NCI-H1417 treated with DMSO at 0.1 percent for 48 hours (cell line): ENCODE data around the gene ZNFX1.

Source experiments
- DNase-seq: peaks from one replicate; lab custom pipeline; 2025; lab: John Stamatoyannopoulos, UW

Gene ZNFX1

GRCh38 chr20:49292010-49292409 lies 14.2 kb upstream of the ZNFX1 start:
- DNase-seq, result no peak

GRCh38 chr20:49291200-49291599 lies 13.3 kb upstream of the ZNFX1 start:
- no peak for DNase-seq

GRCh38 chr20:49290608-49291191 lies 12.8 kb upstream of the ZNFX1 start:
- no peak for DNase-seq

GRCh38 chr20:49288784-49289696 lies 11.2 kb upstream of the ZNFX1 start:
- no peak for DNase-seq

GRCh38 chr20:49288250-49288751 lies 10.4 kb upstream of the ZNFX1 start:
- DNase-seq, result no peak

- DNase-seq, result no peak
Observed at GRCh38 chr20:49287555-49288249, 9.8 kb upstream of the ZNFX1 start.

GRCh38 chr20:49286689-49287551 lies 9.1 kb upstream of the ZNFX1 start:
- DNase-seq, result no peak

GRCh38 chr20:49285813-49286494 lies 8.1 kb upstream of the ZNFX1 start:
- no peak for DNase-seq

- no peak for DNase-seq
Observed at GRCh38 chr20:49285233-49285668, 7.4 kb upstream of the ZNFX1 start.

GRCh38 chr20:49284818-49285217 lies 7.0 kb upstream of the ZNFX1 start:
- DNase-seq, result no peak

- no peak for DNase-seq
Observed at GRCh38 chr20:49283703-49284625, 6.1 kb upstream of the ZNFX1 start.

- DNase-seq, result no peak
Observed at GRCh38 chr20:49283176-49283702, 5.4 kb upstream of the ZNFX1 start.

GRCh38 chr20:49282584-49283171 lies 4.8 kb upstream of the ZNFX1 start:
- DNase-seq, result no peak

GRCh38 chr20:49281913-49282467 lies 4.1 kb upstream of the ZNFX1 start:
- DNase-seq, result no peak

- no peak for DNase-seq
Observed at GRCh38 chr20:49281059-49281912, 3.4 kb upstream of the ZNFX1 start.

GRCh38 chr20:49280463-49281058 lies 2.7 kb upstream of the ZNFX1 start:
- DNase-seq, result no peak

GRCh38 chr20:49279677-49280462 lies 2.0 kb upstream of the ZNFX1 start:
- DNase-seq, result no peak
